SK-N-MC (cell line): ENCODE measurements around the gene USP40.

Experiments
- DNase-seq: peaks from one replicate; pipeline ENCODE4 v3.0.0-alpha.2; 2011; ENCODE audit warnings: low read depth, low spot score
- H3K27ac ChIP-seq: fragments of 200-600 bp; sonication (generic); 2 replicates; pipeline ENCODE4 v1.5.1; 2016; ENCODE audit warnings: mixed run types
- H3K36me3 ChIP-seq: fragments of 200-600 bp; sonication (generic); 2 replicates; pipeline ENCODE4 v1.6.1; 2017; ENCODE audit warnings: antibody characterized with exemption, low read length, mixed read lengths; ENCODE audit not compliant: insufficient read depth
- H3K4me3 ChIP-seq: fragments of 200-600 bp; sonication (generic); 2 replicates; pipeline ENCODE4 v1.5.1; 2016
- H3K9ac ChIP-seq: fragments of 200-600 bp; sonication (generic); 2 replicates; pipeline ENCODE4 v1.8.0; 2017; ENCODE audit warnings: mixed run types, mixed read lengths; ENCODE audit not compliant: insufficient read length
- H3K9me3 ChIP-seq: fragments of 200-600 bp; sonication (generic); 2 replicates; pipeline ENCODE4 v1.6.1; 2017; ENCODE audit warnings: low read depth, mild to moderate bottlenecking, antibody characterized with exemption, low read length, moderate library complexity, mixed read lengths
- EZH2 ChIP-seq: fragments of 200-600 bp; sonication (generic); IDR thresholded peaks from one replicate; pipeline ENCODE4 v1.6.1; 2017; ENCODE audit warnings: antibody characterized with exemption
- FOXP2 ChIP-seq: optimal IDR thresholded peaks from 2 replicates; pipeline ENCODE3; 2011; ENCODE audit warnings: mild to moderate bottlenecking, moderate library complexity; ENCODE audit not compliant: insufficient read depth; ENCODE audit errors: extremely low read length, control extremely low read depth
- POLR2AphosphoS5 ChIP-seq: IDR thresholded peaks from 2 replicates; pipeline ENCODE4 v1.6.1; 2012; ENCODE audit warnings: mild to moderate bottlenecking, low read depth, low read length, borderline replicate concordance

USP40 gene

GRCh38 chr2:233442028-233442310, 124.6 kb downstream of the USP40 start:
- Histone ChIP-seq H3K36me3 (peaks cover 57% of the 10 kb centered on the region), H3K9ac (no peak overlapping the region), H3K9me3 (no peaks in the 10 kb centered on the region), H3K4me3 (no peak overlapping the region), H3K27ac (peak overlapping the region; percentile 54; the same call in 1 of the 2 replicates)
- TF ChIP-seq FOXP2 (no peak), POLR2AphosphoS5 (no peak), EZH2 (no peak)
- DNase-seq: no peak

- H3K27ac ChIP-seq: 0 out of 2 replicates have a peak overlapping the region, but pooled peaks have one; percentile 54
- TF ChIP-seq POLR2AphosphoS5 (no peak), FOXP2 (no peak), EZH2 (no peak)
- DNase-seq: no peak
- no peak overlapping the region for H3K4me3 ChIP-seq
- peaks cover 58% of the 10 kb centered on the region for H3K36me3 ChIP-seq
- no peak overlapping the region for H3K9ac ChIP-seq
- no peaks in the 10 kb centered on the region for H3K9me3 ChIP-seq
These were observed 125.2 kb downstream of the USP40 start for GRCh38 chr2:233441161-233442027.

DNA sequence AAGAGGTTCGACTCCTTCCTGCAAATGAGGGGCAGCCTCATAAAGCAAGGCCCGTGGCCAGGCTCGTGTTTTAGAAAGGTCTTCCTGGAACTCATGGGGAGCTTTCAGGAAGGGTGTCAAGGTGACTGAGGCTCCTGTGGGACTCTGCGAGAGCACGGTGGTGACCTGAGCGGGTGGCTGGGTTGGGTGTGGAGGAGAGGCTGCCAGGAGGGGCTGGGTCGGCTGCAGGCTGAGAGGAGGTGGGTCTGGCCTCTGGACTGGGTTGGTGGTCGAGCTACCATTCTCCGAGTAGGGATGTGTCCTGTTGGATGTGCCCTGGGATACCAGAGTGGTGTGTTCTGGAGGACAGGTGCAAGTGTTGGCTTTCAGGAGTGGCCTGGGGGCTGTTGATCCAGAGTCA, 125.9 kb downstream of the USP40 start:
- TF ChIP-seq POLR2AphosphoS5 (no peak), EZH2 (no peak), FOXP2 (no peak)
- DNase-seq: no peak
- H3K36me3 ChIP-seq: peaks cover 58% of the 10 kb centered on the region
- H3K9ac ChIP-seq: no peak overlapping the region
- no peak overlapping the region for H3K27ac ChIP-seq
- no peaks in the 10 kb centered on the region for H3K9me3 ChIP-seq
- H3K4me3 ChIP-seq: no peak overlapping the region

- peaks cover 58% of the 10 kb centered on the region for H3K36me3 ChIP-seq
- no peak for DNase-seq
- no peak overlapping the region for H3K9ac ChIP-seq
- TF ChIP-seq EZH2 (no peak), POLR2AphosphoS5 (no peak), FOXP2 (no peak)
- H3K9me3 ChIP-seq: no peaks in the 10 kb centered on the region
- H3K4me3 ChIP-seq: no peak overlapping the region
- H3K27ac ChIP-seq: no peak overlapping the region
These were observed 126.3 kb downstream of the USP40 start for GRCh38 chr2:233440314-233440713.

GRCh38 chr2:233439191-233439590, 127.4 kb downstream of the USP40 start:
- Histone ChIP-seq H3K9me3 (no peaks in the 10 kb centered on the region), H3K27ac (no peak overlapping the region), H3K4me3 (no peak overlapping the region), H3K36me3 (peaks cover 60% of the 10 kb centered on the region), H3K9ac (no peak overlapping the region)
- no peak for DNase-seq
- TF ChIP-seq EZH2: no peak
- no peak for TF ChIP-seq POLR2AphosphoS5
- TF ChIP-seq FOXP2: no peak

DNA sequence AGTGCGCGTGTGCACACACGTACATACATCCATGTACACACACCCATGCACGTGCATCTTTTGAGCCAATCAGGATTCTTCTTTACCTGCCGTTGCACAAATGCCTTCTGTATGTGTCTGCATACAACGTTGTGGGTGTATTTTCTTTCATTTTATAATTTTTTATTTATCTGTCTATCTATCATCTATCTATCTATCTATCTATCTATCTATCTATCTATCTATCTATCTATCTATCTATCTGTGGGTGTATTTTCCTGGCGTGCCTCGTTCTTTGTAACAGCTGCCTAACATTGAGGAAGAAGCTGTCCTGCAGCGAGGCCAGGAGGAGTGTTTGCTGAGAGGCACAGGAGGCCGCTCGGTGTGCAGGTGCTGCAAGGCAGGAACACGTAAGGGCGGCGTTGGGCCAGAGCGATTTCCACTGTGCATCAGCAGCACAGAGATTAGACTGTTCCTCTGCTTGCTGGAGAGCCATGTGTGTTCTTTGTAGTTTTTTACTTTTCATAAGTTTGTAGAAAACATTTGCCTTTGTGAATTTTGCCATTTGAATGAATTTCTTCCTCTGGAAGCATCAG, 127.9 kb downstream of the USP40 start:
- Histone ChIP-seq H3K9me3 (no peaks in the 10 kb centered on the region), H3K9ac (no peak overlapping the region), H3K4me3 (no peak overlapping the region), H3K36me3 (peaks cover 57% of the 10 kb centered on the region), H3K27ac (no peak overlapping the region)
- no peak for DNase-seq
- TF ChIP-seq FOXP2 (no peak), EZH2 (no peak), POLR2AphosphoS5 (no peak)

DNA sequence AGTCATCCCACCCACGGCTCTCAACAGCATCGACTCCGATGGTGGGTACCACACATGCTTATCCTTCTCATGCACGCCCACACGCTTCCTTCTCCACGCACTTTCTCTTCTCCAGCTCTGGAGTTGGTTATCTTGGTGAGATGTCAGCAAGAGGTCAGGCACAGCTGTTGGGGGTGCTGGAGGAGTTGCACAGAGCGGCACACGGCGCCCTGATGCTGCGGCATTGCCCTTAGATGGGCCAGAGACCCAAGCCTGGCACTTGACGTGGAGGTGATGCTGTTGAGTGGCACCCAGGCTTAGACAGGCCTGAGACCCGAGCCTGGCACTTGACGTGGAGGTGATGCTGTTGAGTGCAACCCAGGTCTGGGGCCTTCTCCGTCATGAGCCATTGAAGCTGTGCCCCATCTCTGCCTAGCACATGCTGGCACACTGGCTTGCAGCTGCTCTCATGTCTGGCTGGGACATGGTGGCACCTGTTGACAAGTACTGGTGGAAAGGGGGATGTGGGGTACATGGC, 129.1 kb downstream of the USP40 start:
- Histone ChIP-seq H3K36me3 (peaks cover 55% of the 10 kb centered on the region), H3K27ac (no peak overlapping the region), H3K9me3 (no peaks in the 10 kb centered on the region), H3K4me3 (no peak overlapping the region), H3K9ac (no peak overlapping the region)
- no peak for DNase-seq
- TF ChIP-seq FOXP2 (no peak), EZH2 (no peak), POLR2AphosphoS5 (no peak)

GRCh38 chr2:233436691-233437438, 129.7 kb downstream of the USP40 start:
- DNase-seq: no peak
- Histone ChIP-seq H3K36me3 (peaks cover 52% of the 10 kb centered on the region), H3K27ac (no peak overlapping the region), H3K4me3 (no peak overlapping the region), H3K9ac (no peak overlapping the region), H3K9me3 (no peaks in the 10 kb centered on the region)
- no peak for TF ChIP-seq EZH2
- no peak for TF ChIP-seq POLR2AphosphoS5
- no peak for TF ChIP-seq FOXP2
